Epidermal melanocyte (primary cell): Measurements from ENCODE around the gene PYGB.

ENCODE experiments used
- DNase-seq: peaks from one replicate; pipeline ENCODE4 v3.0.0; 2011; ENCODE audit warnings: low spot score; ENCODE audit not compliant: insufficient read length

PYGB gene

DNA sequence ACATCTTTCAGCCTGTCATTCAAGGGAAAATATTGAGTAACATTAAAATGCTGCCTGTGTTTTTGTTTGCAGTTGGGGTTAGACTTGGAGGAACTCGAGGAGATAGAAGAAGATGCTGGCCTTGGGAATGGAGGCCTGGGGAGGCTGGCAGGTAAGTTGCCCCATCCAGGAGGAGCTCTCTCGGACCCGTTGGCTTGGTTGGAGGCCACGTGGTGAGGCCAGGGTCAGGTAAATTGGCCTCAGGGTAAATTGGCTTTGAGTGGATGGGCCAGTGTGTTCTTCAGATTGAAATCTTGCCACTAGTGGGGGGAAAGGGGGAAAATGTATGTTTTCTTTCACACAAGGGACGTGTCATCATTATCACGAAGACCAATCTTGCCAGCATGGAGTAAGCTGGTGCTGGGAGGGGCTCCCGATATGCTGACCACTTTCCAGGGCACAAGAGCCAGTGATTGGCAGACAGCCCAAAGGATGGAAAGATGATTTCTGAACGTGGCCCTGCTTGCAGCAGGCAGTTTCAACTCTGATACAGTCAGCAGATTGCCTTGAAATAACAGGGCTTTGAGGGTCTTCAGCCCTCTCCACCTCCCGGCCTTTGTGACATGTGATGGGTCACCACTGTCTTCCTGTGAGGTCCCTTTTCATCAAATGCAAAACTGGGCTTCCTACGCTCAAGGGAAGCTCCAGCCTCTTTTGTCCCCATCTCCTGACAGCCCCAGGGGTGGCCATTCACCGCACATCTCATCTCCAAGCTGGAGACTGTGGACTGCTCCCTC lies 21.4 kb downstream of the PYGB start:
- no peak for DNase-seq

- no peak for DNase-seq
These were observed 21.9 kb downstream of the PYGB start for GRCh38 chr20:25269833-25270170.

GRCh38 chr20:25270829-25271251 lies 23.0 kb downstream of the PYGB start:
- no peak for DNase-seq

GRCh38 chr20:25271486-25272222 lies 23.8 kb downstream of the PYGB start:
- no peak for DNase-seq

DNA sequence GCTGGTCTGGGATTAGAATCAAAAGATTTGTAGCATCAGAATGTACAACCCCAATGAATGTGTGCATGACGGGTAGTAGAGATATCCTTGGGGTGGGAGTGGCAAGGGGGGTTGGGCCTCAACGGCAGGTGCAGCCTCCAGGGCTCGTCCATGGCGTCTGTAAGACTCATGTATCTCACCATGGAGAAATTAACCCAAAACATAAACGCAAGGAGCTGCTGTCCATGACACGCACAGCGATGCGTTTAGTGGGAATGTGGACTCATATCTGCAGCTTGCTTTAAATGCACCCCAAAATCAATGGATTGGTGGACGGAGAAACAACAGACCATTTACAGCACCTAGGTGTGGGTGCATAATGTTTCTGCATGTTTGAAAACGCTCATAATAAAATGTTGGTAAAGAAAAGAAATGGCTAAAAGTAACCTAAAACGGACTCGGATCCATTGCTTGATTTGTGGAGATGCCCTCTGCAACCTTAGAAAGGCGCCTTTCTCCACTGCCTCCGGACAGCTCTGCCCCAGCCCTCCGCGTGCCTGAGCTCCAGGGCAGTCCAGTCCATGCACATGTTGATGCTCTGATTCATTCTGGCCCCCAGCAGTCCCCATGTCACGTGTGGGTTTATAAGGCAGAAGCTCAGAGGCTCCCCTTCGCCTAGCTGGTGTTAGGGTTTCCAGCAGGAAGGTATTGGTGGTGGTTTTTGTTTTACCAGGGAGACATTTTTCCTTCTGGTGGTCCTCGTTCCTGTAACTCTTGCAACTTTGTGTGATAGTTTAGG lies 24.5 kb downstream of the PYGB start:
- DNase-seq = no peak

GRCh38 chr20:25273046-25273445 lies 25.2 kb downstream of the PYGB start:
- DNase-seq = no peak

- no peak for DNase-seq
These were observed 25.9 kb downstream of the PYGB start for GRCh38 chr20:25273541-25274358.

DNA sequence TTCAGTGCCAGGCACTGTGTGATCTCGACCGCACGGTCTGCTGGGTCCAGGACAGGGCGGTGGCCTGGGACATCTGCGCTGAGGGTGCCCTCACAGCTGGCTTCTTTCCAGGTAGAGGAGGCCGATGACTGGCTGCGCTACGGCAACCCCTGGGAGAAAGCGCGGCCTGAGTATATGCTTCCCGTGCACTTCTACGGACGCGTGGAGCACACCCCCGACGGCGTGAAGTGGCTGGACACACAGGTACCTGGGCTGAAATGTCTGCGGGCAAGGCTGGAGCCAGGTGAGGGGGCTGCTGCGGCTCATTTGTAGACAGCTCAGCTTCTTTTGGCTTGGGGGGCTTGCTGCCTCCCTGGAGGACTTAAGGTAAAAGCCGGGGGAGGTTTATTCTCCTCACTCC lies 26.6 kb downstream of the PYGB start:
- no peak for DNase-seq

DNA sequence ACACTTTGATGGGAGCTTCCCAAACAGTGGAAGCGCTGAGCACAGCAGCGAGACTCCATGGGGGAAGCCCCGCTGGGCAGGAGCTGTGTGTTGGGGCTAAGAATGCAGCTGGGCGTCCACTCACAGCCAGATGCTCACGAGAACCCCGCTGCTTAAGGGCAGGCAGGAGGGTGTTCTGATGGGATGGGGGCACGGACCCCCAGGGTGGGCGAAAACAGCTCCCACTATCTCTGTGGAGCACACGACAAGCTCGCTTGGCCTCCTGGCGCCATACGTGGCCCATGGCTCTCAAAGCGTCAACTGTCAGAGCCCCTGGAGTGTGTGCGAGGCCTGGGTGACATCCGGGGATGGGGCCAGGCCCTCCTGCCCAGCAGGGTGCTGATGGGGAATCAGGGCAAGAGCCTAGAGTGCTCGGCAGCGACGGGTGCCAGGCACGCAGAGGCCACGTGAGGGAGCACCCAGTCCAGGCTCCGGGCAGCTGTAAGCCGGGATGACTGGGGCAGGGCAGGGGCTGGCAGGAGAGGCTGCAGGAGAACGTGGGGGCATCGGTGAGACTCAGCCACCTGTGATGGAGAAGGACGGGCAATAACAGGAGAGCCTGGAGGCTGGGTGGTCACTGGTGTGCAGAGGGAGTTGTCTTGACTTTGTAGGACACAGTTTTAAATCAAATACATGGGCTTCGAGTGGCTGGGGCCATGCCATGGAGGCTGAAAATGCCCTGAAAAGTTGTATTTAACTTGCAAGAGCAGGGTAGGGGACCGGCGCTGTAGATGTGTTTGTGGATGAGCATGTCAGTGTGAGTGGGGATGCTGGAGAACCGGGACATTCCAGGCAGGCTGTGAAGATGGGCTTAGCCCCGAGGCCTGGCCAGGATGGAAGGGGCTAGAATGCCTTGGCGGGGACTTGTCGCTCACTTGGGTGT lies 27.3 kb downstream of the PYGB start:
- no peak for DNase-seq

- DNase-seq = no peak
These were observed 28.1 kb downstream of the PYGB start for GRCh38 chr20:25275813-25276532.

GRCh38 chr20:25276533-25277050 lies 28.7 kb downstream of the PYGB start:
- DNase-seq = no peak

- no peak for DNase-seq
These were observed 29.3 kb downstream of the PYGB start for GRCh38 chr20:25277051-25277801.

GRCh38 chr20:25277941-25278521 lies 30.1 kb downstream of the PYGB start:
- DNase-seq = no peak

GRCh38 chr20:25278636-25279361 lies 30.9 kb downstream of the PYGB start:
- no peak for DNase-seq

- DNase-seq = no peak
These were observed 31.5 kb downstream of the PYGB start for GRCh38 chr20:25279403-25279802.

GRCh38 chr20:25280051-25280573 lies 32.2 kb downstream of the PYGB start:
- DNase-seq = no peak
